NOMO-1 (cell line): ENCODE measurements around the gene IQSEC1.
A peak's percentile ranks its signal among the peaks of the same experiment; 100 is the strongest.

Source experiments
- DNase-seq, 2 experiments: peaks; one replicate each; lab custom pipeline; 2025; ENCODE audit not compliant: unreplicated experiment in 2 of 2; lab: John Stamatoyannopoulos, UW

The IQSEC1 gene

GRCh38 chr3:13007251-13007941 is 65.8 kb downstream of the IQSEC1 start:
- DNase-seq: no peak

GRCh38 chr3:13006216-13006990 is 66.8 kb downstream of the IQSEC1 start:
- DNase-seq: no peak

- DNase-seq: no peak
Observed at GRCh38 chr3:13005301-13005700, 67.9 kb downstream of the IQSEC1 start.

- DNase-seq: peak; percentile 58 to 64
Observed at GRCh38 chr3:13004376-13004775, 68.9 kb downstream of the IQSEC1 start.

GRCh38 chr3:13003608-13004007 is 69.6 kb downstream of the IQSEC1 start:
- no peak for DNase-seq

- peak; percentile 2 to 70 for DNase-seq
Observed at GRCh38 chr3:13002398-13003124, 70.7 kb downstream of the IQSEC1 start.

- peak; percentile 97 to 98 for DNase-seq
Observed at GRCh38 chr3:12999147-13000140, 73.8 kb downstream of the IQSEC1 start.

- DNase-seq: no peak
Observed at GRCh38 chr3:12998648-12999047, 74.6 kb downstream of the IQSEC1 start.

- no peak for DNase-seq
Observed at GRCh38 chr3:12997387-12997786, 75.8 kb downstream of the IQSEC1 start.

- no peak for DNase-seq
Observed at GRCh38 chr3:12996181-12996506, 77.1 kb downstream of the IQSEC1 start.

GRCh38 chr3:12995389-12996180 is 77.6 kb downstream of the IQSEC1 start:
- no peak for DNase-seq

GRCh38 chr3:12994607-12995388 is 78.4 kb downstream of the IQSEC1 start:
- DNase-seq: peak; percentile 80 to 88

GRCh38 chr3:12994357-12994606 is 78.9 kb downstream of the IQSEC1 start:
- DNase-seq: peak; percentile 4 to 15

- DNase-seq: peak; percentile 5 to 9
Observed at GRCh38 chr3:12993517-12994356, 79.5 kb downstream of the IQSEC1 start.

GRCh38 chr3:12992629-12993516 is 80.4 kb downstream of the IQSEC1 start:
- peak in 1 of 2 experiments; percentile 5 for DNase-seq

GRCh38 chr3:12991861-12992281 is 81.4 kb downstream of the IQSEC1 start:
- DNase-seq: no peak

- DNase-seq: no peak
Observed at GRCh38 chr3:12991481-12991837, 81.8 kb downstream of the IQSEC1 start.
